IMR-90 (cell line): ENCODE measurements around the gene RCN1. TPM values are rescaled to one million over a fixed set of nuclear protein-coding genes. Genes with fewer than 3 reads are reported as not detected.

Experiments used
- ATAC-seq: fragments of 200-7000 bp; cut with Tn5 transposase; 2 replicates; pipeline ENCODE4 v1.9.1; 2020; ENCODE audit warnings: low read depth, mild to moderate bottlenecking, moderate library complexity
- BruUV-seq: library from RNA; stranded (reverse); fragments of 400-500 nt; replicated peaks from 2 replicates; lab custom pipeline; 2021; lab: Mats Ljungman, UMichigan
- CTCF ChIA-PET: fragments of 300-600 bp; formaldehyde crosslinking; extraction: SDS; loops from one replicate; lab custom pipeline; 2021; ENCODE audit warnings: antibody characterized with exemption; lab: Yijun Ruan, JAX
- POLR2A ChIA-PET: fragments of 300-600 bp; sonication (Branson Sonifier 250); formaldehyde crosslinking; loops from one replicate; lab custom pipeline; 2022; ENCODE audit warnings: antibody characterized with exemption; ENCODE audit not compliant: unreplicated experiment; lab: Charles Lee
- DNase-seq: peaks from one replicate; pipeline ENCODE4 v3.0.0; 2013
- H2AFZ ChIP-seq: replicated peaks from 2 replicates; pipeline ENCODE3; 2013; ENCODE audit warnings: low read length, mild to moderate bottlenecking; ENCODE audit not compliant: poor library complexity
- H2AK5ac ChIP-seq: 2 replicates; pipeline ENCODE4 v1.6.1; 2013; ENCODE audit warnings: low read depth, low read length, inconsistent platforms
- H2AK9ac ChIP-seq: replicated peaks from 2 replicates; pipeline ENCODE3; 2013; ENCODE audit warnings: mild to moderate bottlenecking, low read depth, low read length, moderate library complexity; ENCODE audit not compliant: poor library complexity
- H2BK120ac ChIP-seq: 2 replicates; pipeline ENCODE4 v1.6.1; 2013; ENCODE audit warnings: low read depth, low read length, inconsistent platforms
- H2BK15ac ChIP-seq: 3 replicates; pipeline ENCODE4 v1.6.1; 2013; ENCODE audit warnings: low read depth, low read length, inconsistent platforms
- H2BK20ac ChIP-seq: 2 replicates; pipeline ENCODE4 v1.6.1; 2013; ENCODE audit warnings: low read depth, mild to moderate bottlenecking, inconsistent platforms, low read length, moderate library complexity
- H2BK5ac ChIP-seq: 2 replicates; pipeline ENCODE4 v1.6.1; 2013; ENCODE audit warnings: mild to moderate bottlenecking, low read depth, low read length, inconsistent platforms; ENCODE audit not compliant: poor library complexity, severe bottlenecking
- H3K14ac ChIP-seq: replicated peaks from 2 replicates; pipeline ENCODE4 v1.6.1; 2013; ENCODE audit warnings: low read depth, low read length, inconsistent platforms
- H3K18ac ChIP-seq: 2 replicates; pipeline ENCODE4 v1.6.1; 2013; ENCODE audit warnings: low read depth, low read length, control low read depth
- H3K23ac ChIP-seq: 2 replicates; pipeline ENCODE4 v1.6.1; 2013; ENCODE audit warnings: low read depth, low read length, inconsistent platforms
- H3K27ac ChIP-seq: 2 replicates; pipeline ENCODE4 v1.5.1; 2013; ENCODE audit warnings: mild to moderate bottlenecking, control low read depth, low read length; ENCODE audit not compliant: insufficient read depth
- H3K27me3 ChIP-seq: 2 replicates; pipeline ENCODE4 v1.6.1; 2013; ENCODE audit warnings: low read length; ENCODE audit not compliant: control insufficient read depth, insufficient read depth
- H3K36me3 ChIP-seq: 2 replicates; pipeline ENCODE4 v1.6.1; 2013; ENCODE audit warnings: low read length, mixed read lengths; ENCODE audit not compliant: control insufficient read depth, insufficient read depth
- H3K4ac ChIP-seq: 2 replicates; pipeline ENCODE4 v1.6.1; 2013; ENCODE audit warnings: low read depth, low read length, inconsistent platforms
- H3K4me1 ChIP-seq: 2 replicates; pipeline ENCODE4 v1.6.1; 2013; ENCODE audit warnings: low read length, mixed read lengths; ENCODE audit not compliant: control insufficient read depth, insufficient read depth
- H3K4me2 ChIP-seq: 2 replicates; pipeline ENCODE4 v1.6.1; 2013; ENCODE audit warnings: low read depth, mild to moderate bottlenecking, control low read depth, low read length, moderate library complexity
- H3K4me3 ChIP-seq: 2 replicates; pipeline ENCODE4 v1.5.1; 2013; ENCODE audit warnings: low read depth, mild to moderate bottlenecking, control low read depth, low read length, moderate library complexity; ENCODE audit not compliant: insufficient read depth
- H3K56ac ChIP-seq: 2 replicates; pipeline ENCODE4 v1.6.1; 2013; ENCODE audit warnings: low read length, inconsistent platforms; ENCODE audit not compliant: insufficient read depth; ENCODE audit errors: extremely low read depth
- H3K79me1 ChIP-seq, 2 experiments: 2 replicates each; pipeline ENCODE4 v1.6.1; 2013; ENCODE audit warnings: low read length in 2 of 2, inconsistent platforms in 1 of 2, low read depth in 1 of 2
- H3K9ac ChIP-seq: 2 replicates; pipeline ENCODE4 v1.6.1; 2013; ENCODE audit warnings: low read depth, low read length, control low read depth
- H3K9me1 ChIP-seq: 2 replicates; pipeline ENCODE4 v1.6.1; 2013; ENCODE audit warnings: low read length, inconsistent platforms; ENCODE audit not compliant: insufficient read depth
- H3K9me3 ChIP-seq: 2 replicates; pipeline ENCODE4 v1.6.1; 2013; ENCODE audit warnings: low read length; ENCODE audit not compliant: control insufficient read depth, insufficient read depth
- H4K20me1 ChIP-seq: 2 replicates; pipeline ENCODE4 v1.6.1; 2013; ENCODE audit warnings: low read length, inconsistent platforms; ENCODE audit not compliant: insufficient read depth
- H4K5ac ChIP-seq: 2 replicates; pipeline ENCODE4 v1.6.1; 2013; ENCODE audit warnings: mild to moderate bottlenecking, low read depth, low read length, control low read depth
- H4K8ac ChIP-seq, 2 experiments: 2 replicates each; pipeline ENCODE4 v1.6.1; 2013; ENCODE audit warnings: low read depth in 2 of 2, low read length in 2 of 2, control low read depth in 1 of 2, inconsistent platforms in 1 of 2
- H4K91ac ChIP-seq: 2 replicates; pipeline ENCODE4 v1.6.1; 2013; ENCODE audit warnings: low read depth, low read length, inconsistent platforms; ENCODE audit not compliant: insufficient read depth
- BHLHE40 ChIP-seq: fragments of 150-350 bp; IDR thresholded peaks from 2 replicates; pipeline ENCODE4 v1.6.1; 2016; ENCODE audit warnings: mild to moderate bottlenecking, low read depth, low read length
- CEBPB ChIP-seq: IDR thresholded peaks from 2 replicates; pipeline ENCODE4 v1.6.1; 2012; ENCODE audit warnings: low read depth, low read length, improper control_type of control experiment
- CTCF ChIP-seq: conservative IDR thresholded peaks from 2 replicates; pipeline ENCODE4 v1.5.1; 2012; ENCODE audit warnings: mild to moderate bottlenecking, low read depth, low read length, improper control_type of control experiment
- ELK1 ChIP-seq: fragments of 150-350 bp; IDR thresholded peaks from 2 replicates; pipeline ENCODE4 v1.6.1; 2016; ENCODE audit warnings: low read depth, mild to moderate bottlenecking, low read length, moderate library complexity, borderline replicate concordance
- MAZ ChIP-seq: IDR thresholded peaks from 2 replicates; pipeline ENCODE4 v1.6.1; 2012; ENCODE audit warnings: low read depth, mild to moderate bottlenecking, low read length, improper control_type of control experiment, moderate library complexity, borderline replicate concordance
- MXI1 ChIP-seq: IDR thresholded peaks from 2 replicates; pipeline ENCODE4 v1.6.1; 2012; ENCODE audit warnings: low read depth, mild to moderate bottlenecking, low read length, moderate library complexity, borderline replicate concordance
- RFX5 ChIP-seq: IDR thresholded peaks from 2 replicates; pipeline ENCODE4 v1.8.0; 2012; ENCODE audit warnings: low read depth, mild to moderate bottlenecking, low read length, moderate library complexity
- USF2 ChIP-seq: fragments of 150-350 bp; IDR thresholded peaks from 2 replicates; pipeline ENCODE4 v1.6.1; 2017; ENCODE audit warnings: mild to moderate bottlenecking, antibody characterized with exemption, low read length, low read depth
- WGBS, 2 experiments: methylation state at CpG; one replicate each; pipeline versions ENCODE4 v1.1.5 to v1.1.7; 2013; ENCODE audit warnings: missing lambda C conversion rate in 2 of 2; ENCODE audit not compliant: insufficient read length in 1 of 2; ENCODE audit errors: extremely low coverage in 2 of 2; 5-methylcytosine and 5-hydroxymethylcytosine counted together
- dilution Hi-C: fragments of 300-500 bp; cut with HindIII; formaldehyde crosslinking; loops from one replicate; pipeline ENCODE4 v1.14.3; 2018; ENCODE audit warnings: low sequenced_read_pairs; ENCODE audit not compliant: unreplicated experiment
- in situ Hi-C: fragments of 300-500 bp; cut with MboI; formaldehyde crosslinking; loops from 3 replicates; pipeline ENCODE4 v1.14.3; 2019; ENCODE audit warnings: low sequenced_read_pairs, inconsistent platforms, mixed read lengths
- intact Hi-C: fragments of 100-400 bp; cut with micrococcal nuclease; formaldehyde crosslinking; loops from 2 replicates; pipeline ENCODE4 v1.10.0; 2022
- polyA plus RNA-seq, 3 experiments: library from polyadenylated mRNA; depleted of rRNA; stranded (reverse); fragments of >200 nt; gene quantifications; 2 replicates each; pipeline ENCODE4 v1.2.3, GENCODE V29; 2012; ENCODE audit warnings: low replicate concordance in 1 of 3
- total RNA-seq: library from RNA; depleted of rRNA; stranded (reverse); fragments of >200 nt; gene quantifications from 2 replicates; pipeline ENCODE4 v1.2.3, GENCODE V29; 2012

Gene RCN1
- total and polyA plus RNA-seq, 2 of the 4 experiments (the other 2 are of a cell fraction): 129 to 193 TPM

- H3K23ac ChIP-seq: no peak overlapping the region
- no peak overlapping the region for H4K5ac ChIP-seq
- no CpG with 5 or more reads among the region's 3 CpGs for WGBS, 2 experiments
- H3K56ac ChIP-seq: no peak overlapping the region
- peaks cover 2% of the 10 kb centered on the region for H3K27me3 ChIP-seq
- H3K9me3 ChIP-seq: no peaks in the 10 kb centered on the region
- in situ Hi-C loops: no loop called here
- H2BK20ac ChIP-seq: no peak overlapping the region
- H2AK5ac ChIP-seq: no peak overlapping the region
- no peak overlapping the region for H3K18ac ChIP-seq
- H3K4me2 ChIP-seq: no peak overlapping the region
- CTCF ChIA-PET: no interaction called here
- H4K20me1 ChIP-seq: no peaks in the 10 kb centered on the region
- POLR2A ChIA-PET: no interaction called here
- no peaks in the 10 kb centered on the region for H3K36me3 ChIP-seq
- no peak for ATAC-seq
- H2AK9ac ChIP-seq: no peak overlapping the region
- no peaks in the 10 kb centered on the region; the same call in 1 of the 2 replicates for H3K4me1 ChIP-seq
- no peaks in the 10 kb centered on the region for H3K79me1 ChIP-seq
- H4K91ac ChIP-seq: no peak overlapping the region
- H3K9ac ChIP-seq: no peak overlapping the region
- no peak overlapping the region for H3K27ac ChIP-seq
- H3K4ac ChIP-seq: no peak overlapping the region
- no peak overlapping the region for H3K4me3 ChIP-seq
- H2BK5ac ChIP-seq: no peak overlapping the region
- H4K8ac ChIP-seq: no peak overlapping the region
- H2BK120ac ChIP-seq: no peak overlapping the region
- H2AFZ ChIP-seq: no peak overlapping the region
- no peaks in the 10 kb centered on the region for H3K9me1 ChIP-seq
- no peak overlapping the region for H3K14ac ChIP-seq
- dilution Hi-C loops: no loop called here
- H2BK15ac ChIP-seq: no peak overlapping the region
- BruUV-seq: no TSS peak
- DNase-seq: no peak
- intact Hi-C loops: no loop called here
- TF ChIP-seq BHLHE40: no peak
- TF ChIP-seq RFX5: no peak
- TF ChIP-seq USF2: no peak
- TF ChIP-seq ELK1: no peak
- no peak for TF ChIP-seq MAZ
- TF ChIP-seq CTCF: no peak
- no peak for TF ChIP-seq CEBPB
- TF ChIP-seq MXI1: no peak
Measured at GRCh38 chr11:32145282-32145681, 54.4 kb downstream of the RCN1 start.
